Hepatocyte (in vitro differentiated cells): ENCODE measurements around the gene BEST2.

Source experiments
- CTCF ChIP-seq: fragments of 200-600 bp; sonication (generic); IDR thresholded peaks from 2 replicates; pipeline ENCODE4 v1.5.1; 2016; ENCODE audit warnings: antibody characterized with exemption, mild to moderate bottlenecking; ENCODE audit not compliant: poor library complexity
- EZH2 ChIP-seq: fragments of 200-600 bp; sonication (generic); IDR thresholded peaks from 2 replicates; pipeline ENCODE4 v1.6.1; 2016; ENCODE audit warnings: antibody characterized with exemption, mild to moderate bottlenecking, borderline replicate concordance
- EZH2phosphoT487 ChIP-seq: fragments of 200-600 bp; sonication (generic); IDR thresholded peaks from one replicate; pipeline ENCODE4 v1.6.1; 2018; ENCODE audit warnings: antibody characterized with exemption, mild to moderate bottlenecking, low read depth, moderate library complexity; ENCODE audit not compliant: unreplicated experiment, severe bottlenecking

GRCh38 chr19:12751635-12752034, at the start of gene BEST2:
- TF ChIP-seq CTCF, result no peak
- TF ChIP-seq EZH2phosphoT487, result no peak
- TF ChIP-seq EZH2, result peak; percentile 36
